LNCaP clone FGC (cell line): ENCODE data around the gene ANKAR.
"Not testable (repeated sequence)": the region's sequence is repeated elsewhere in the genome, so short reads cannot be mapped to it uniquely, and the experiment has no call there.

ENCODE experiments used
- DNase-seq: peaks from one replicate; pipeline ENCODE4 v3.0.0-alpha.2; 2011; ENCODE audit warnings: low read depth
- H3K4me3 ChIP-seq: 2 replicates; pipeline ENCODE4 v1.5.1; 2011; ENCODE audit warnings: mild to moderate bottlenecking, low read depth, low read length, control low read depth
- CTCF ChIP-seq: IDR thresholded peaks from 2 replicates; pipeline ENCODE4 v1.5.1; 2012; ENCODE audit warnings: mild to moderate bottlenecking; ENCODE audit not compliant: control insufficient read depth, insufficient read depth; ENCODE audit errors: extremely low read depth

Gene ANKAR

GRCh38 chr2:189646521-189646920 lies 27.9 kb upstream of the ANKAR start:
- H3K4me3 ChIP-seq: no peak overlapping the region
- DNase-seq: no peak
- TF ChIP-seq CTCF: no peak

- no peak for TF ChIP-seq CTCF
- no peak for DNase-seq
- H3K4me3 ChIP-seq: no peak overlapping the region
Measured at GRCh38 chr2:189648846-189649509, 25.5 kb upstream of the ANKAR start.

- no peak for DNase-seq
- no peak overlapping the region for H3K4me3 ChIP-seq
- no peak for TF ChIP-seq CTCF
Measured at GRCh38 chr2:189651284-189651683, 23.2 kb upstream of the ANKAR start.

GRCh38 chr2:189653464-189653863 lies 21.0 kb upstream of the ANKAR start:
- DNase-seq, H3K4me3 ChIP-seq: not testable (repeated sequence)

- H3K4me3 ChIP-seq: no peak overlapping the region
- DNase-seq: no peak
- TF ChIP-seq CTCF: no peak
Measured at GRCh38 chr2:189654641-189655040, 19.8 kb upstream of the ANKAR start.

GRCh38 chr2:189657867-189658266 lies 16.6 kb upstream of the ANKAR start:
- TF ChIP-seq CTCF: no peak
- no peak for DNase-seq
- H3K4me3 ChIP-seq: no peak overlapping the region

- H3K4me3 ChIP-seq: no peak overlapping the region
- no peak for TF ChIP-seq CTCF
- DNase-seq: no peak
Measured at GRCh38 chr2:189658306-189659212, 15.9 kb upstream of the ANKAR start.
